CD4-positive, alpha-beta T cell (primary cell): Measurements from ENCODE around the gene ZC3H14. TPM values are rescaled to one million over a fixed set of nuclear protein-coding genes. Genes with fewer than 3 reads are reported as not detected.

Source experiments
- ATAC-seq: fragments of 200-7000 bp; cut with Tn5 transposase; one replicate; pipeline ENCODE4 v1.10.0; 2022; ENCODE audit warnings: mild to moderate bottlenecking; ENCODE audit not compliant: poor library complexity
- CTCF ChIA-PET: fragments of 350-600 bp; sonication (Branson Sonifier 250); formaldehyde crosslinking; loops from one replicate; lab custom pipeline; 2021; ENCODE audit warnings: antibody characterized with exemption, inconsistent platforms; lab: Charles Lee
- POLR2A ChIA-PET: fragments of 350-600 bp; sonication (Branson Sonifier 250); formaldehyde crosslinking; loops from one replicate; lab custom pipeline; 2021; ENCODE audit warnings: antibody characterized with exemption, inconsistent platforms; lab: Charles Lee
- DNase-seq, 14 experiments: peaks; one replicate each; pipeline ENCODE4 v3.0.0-alpha.2; 2013 to 2020; ENCODE audit warnings: mixed read lengths in 2 of 14
- H3K27ac ChIP-seq, 2 donors: one replicate each; pipeline versions ENCODE4 v1.5.1 to v1.7.0; 2013; ENCODE audit warnings: low read length in 2 of 2, low read depth in 1 of 2, mild to moderate bottlenecking in 1 of 2
- H3K27me3 ChIP-seq, 2 experiments: 1 replicate in 1 of 2; 2 replicates in 1 of 2; pipeline versions ENCODE4 v1.6.1 to v1.7.0; 2013; ENCODE audit warnings: low read length in 2 of 2, control low read depth in 1 of 2, mild to moderate bottlenecking in 1 of 2, moderate library complexity in 1 of 2; ENCODE audit not compliant: insufficient read depth in 2 of 2, control insufficient read depth in 1 of 2
- H3K36me3 ChIP-seq: one replicate; pipeline ENCODE4 v1.6.1; 2013; ENCODE audit warnings: low read length, control low read depth; ENCODE audit not compliant: insufficient read depth
- H3K4me1 ChIP-seq: one replicate; pipeline ENCODE4 v1.6.1; 2013; ENCODE audit warnings: low read length, control low read depth; ENCODE audit not compliant: insufficient read depth
- H3K4me3 ChIP-seq: one replicate; pipeline ENCODE4 v1.5.1; 2013; ENCODE audit warnings: mild to moderate bottlenecking, low read length, moderate library complexity
- H3K9me3 ChIP-seq, 2 experiments: 1 replicate in 1 of 2; 2 replicates in 1 of 2; pipeline versions ENCODE4 v1.6.1 to v1.7.0; 2013; ENCODE audit warnings: low read length in 2 of 2, mild to moderate bottlenecking in 2 of 2, control low read depth in 1 of 2, moderate library complexity in 1 of 2; ENCODE audit not compliant: control insufficient read depth in 1 of 2, insufficient read depth in 1 of 2
- H3K27ac Mint-ChIP-seq: one replicate; pipeline ENCODE4 v1.8.0; 2020; ENCODE audit warnings: mixed read lengths
- H3K27me3 Mint-ChIP-seq: one replicate; pipeline ENCODE4 v1.8.0; 2021; ENCODE audit warnings: mixed read lengths
- H3K36me3 Mint-ChIP-seq: one replicate; pipeline ENCODE4 v1.8.0; 2021; ENCODE audit warnings: low read depth, mixed read lengths
- H3K4me1 Mint-ChIP-seq: one replicate; pipeline ENCODE4 v1.8.0; 2021; ENCODE audit warnings: low read depth, mixed read lengths
- H3K4me3 Mint-ChIP-seq: one replicate; pipeline ENCODE4 v1.8.0; 2020; ENCODE audit warnings: mild to moderate bottlenecking, mixed read lengths
- H3K9me3 Mint-ChIP-seq: one replicate; pipeline ENCODE4 v1.8.0; 2020; ENCODE audit warnings: mixed read lengths
- CTCF ChIP-seq: fragments of 200-600 bp; IDR thresholded peaks from one replicate; pipeline ENCODE4 v1.8.0; 2022; ENCODE audit warnings: antibody characterized with exemption, mild to moderate bottlenecking
- intact Hi-C, 2 experiments: fragments of 100-400 bp; cut with DNase I in 1 of 2; cut with micrococcal nuclease in 1 of 2; formaldehyde crosslinking; loops; one replicate each; pipeline versions ENCODE4 v1.15.1 to v1.9.0; 2023 to 2025; cut with DNase I, micrococcal nuclease
- total RNA-seq, 174 experiments: library from RNA in 2 of 174; stranded (reverse) in 2 of 174; gene quantifications; one replicate each; pipeline ENCODE4 v1.2.3 and lab custom pipeline; 2021 to 2026

Gene ZC3H14
- total RNA-seq, 2 experiments from 2014 or later: 36.5 to 40.2 TPM

DNA sequence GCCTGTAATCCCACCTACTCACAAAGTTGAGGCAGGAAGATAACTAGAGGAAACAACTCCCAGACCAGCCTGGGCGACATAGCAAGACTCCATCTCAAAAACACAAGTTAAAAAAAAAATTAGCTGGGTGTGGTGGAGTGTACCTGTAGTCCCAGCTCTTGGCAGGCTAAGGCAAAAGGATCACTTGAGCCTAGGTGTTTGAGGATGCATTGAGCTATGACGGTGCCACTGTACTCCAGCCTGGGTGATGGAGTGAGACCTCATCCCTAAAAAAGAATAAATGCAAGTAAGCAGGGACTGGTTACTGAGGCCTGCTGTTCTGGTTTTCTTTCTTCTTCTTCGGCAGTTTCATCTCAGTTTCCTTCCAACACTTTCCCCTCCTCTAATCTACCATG, 15.5 kb upstream of the ZC3H14 start:
- Mint-ChIP-seq H3K27ac (no peak overlapping the region), H3K9me3 (no peaks in the 10 kb centered on the region), H3K36me3 (no peaks in the 10 kb centered on the region), H3K27me3 (peaks cover 33% of the 10 kb centered on the region), H3K4me1 (peaks cover 11% of the 10 kb centered on the region), H3K4me3 (no peak overlapping the region)
- H3K27me3 ChIP-seq: peaks cover 16 to 17% of the 10 kb centered on the region in 2 experiments
- POLR2A ChIA-PET: no interaction called here
- no peak overlapping the region for H3K4me3 ChIP-seq
- no peak for TF ChIP-seq CTCF
- DNase-seq (no peak), ATAC-seq (no peak)
- CTCF ChIA-PET: no interaction called here
- H3K27ac ChIP-seq: no peak overlapping the region
- intact Hi-C loops: no loop called here
- no peaks in the 10 kb centered on the region for H3K36me3 ChIP-seq
- peaks cover 0 to 12% of the 10 kb centered on the region in 2 experiments for H3K9me3 ChIP-seq
- peaks cover 12% of the 10 kb centered on the region for H3K4me1 ChIP-seq

DNA sequence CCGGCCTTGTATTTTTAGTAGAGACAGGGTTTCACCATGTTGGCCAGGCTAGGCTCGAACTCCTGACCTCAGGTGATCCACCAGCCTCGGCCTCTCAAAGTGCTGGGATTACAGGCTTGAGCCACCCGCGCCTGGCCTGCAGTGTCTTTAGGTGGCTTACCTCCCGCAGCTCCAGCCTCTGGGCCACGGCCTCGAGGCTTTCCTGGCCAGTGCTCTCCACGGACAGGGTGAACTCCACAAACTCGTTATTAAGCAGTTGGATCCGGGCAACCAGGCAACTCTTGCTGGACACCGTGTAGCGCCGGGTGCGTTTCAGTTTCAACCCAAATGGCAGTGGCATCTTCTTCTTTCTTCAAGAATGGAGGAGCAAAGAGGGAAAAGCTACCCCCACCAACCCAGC, 12.8 kb upstream of the ZC3H14 start:
- POLR2A ChIA-PET: no interaction called here
- Histone ChIP-seq H3K4me1 (peaks cover 21% of the 10 kb centered on the region), H3K4me3 (no peak overlapping the region), H3K27ac (no peak overlapping the region), H3K27me3 (peaks cover 25 to 38% of the 10 kb centered on the region in 2 experiments), H3K36me3 (no peaks in the 10 kb centered on the region), H3K9me3 (peaks cover 0 to 12% of the 10 kb centered on the region in 2 experiments)
- intact Hi-C loops: loop anchor here in 1 of 2 experiments (10.0 kb wide), 2 partner anchors 275 to 605 kb away; partner anchors contain the start of gene TTC8
- no peak overlapping the region for H3K4me3 Mint-ChIP-seq
- peaks cover 22% of the 10 kb centered on the region for H3K4me1 Mint-ChIP-seq
- DNase-seq (no peak), ATAC-seq (no peak)
- H3K27ac Mint-ChIP-seq: no peak overlapping the region
- CTCF ChIA-PET: no interaction called here
- H3K36me3 Mint-ChIP-seq: no peaks in the 10 kb centered on the region
- H3K27me3 Mint-ChIP-seq: peaks cover 57% of the 10 kb centered on the region
- no peak for TF ChIP-seq CTCF
- H3K9me3 Mint-ChIP-seq: no peaks in the 10 kb centered on the region

DNA sequence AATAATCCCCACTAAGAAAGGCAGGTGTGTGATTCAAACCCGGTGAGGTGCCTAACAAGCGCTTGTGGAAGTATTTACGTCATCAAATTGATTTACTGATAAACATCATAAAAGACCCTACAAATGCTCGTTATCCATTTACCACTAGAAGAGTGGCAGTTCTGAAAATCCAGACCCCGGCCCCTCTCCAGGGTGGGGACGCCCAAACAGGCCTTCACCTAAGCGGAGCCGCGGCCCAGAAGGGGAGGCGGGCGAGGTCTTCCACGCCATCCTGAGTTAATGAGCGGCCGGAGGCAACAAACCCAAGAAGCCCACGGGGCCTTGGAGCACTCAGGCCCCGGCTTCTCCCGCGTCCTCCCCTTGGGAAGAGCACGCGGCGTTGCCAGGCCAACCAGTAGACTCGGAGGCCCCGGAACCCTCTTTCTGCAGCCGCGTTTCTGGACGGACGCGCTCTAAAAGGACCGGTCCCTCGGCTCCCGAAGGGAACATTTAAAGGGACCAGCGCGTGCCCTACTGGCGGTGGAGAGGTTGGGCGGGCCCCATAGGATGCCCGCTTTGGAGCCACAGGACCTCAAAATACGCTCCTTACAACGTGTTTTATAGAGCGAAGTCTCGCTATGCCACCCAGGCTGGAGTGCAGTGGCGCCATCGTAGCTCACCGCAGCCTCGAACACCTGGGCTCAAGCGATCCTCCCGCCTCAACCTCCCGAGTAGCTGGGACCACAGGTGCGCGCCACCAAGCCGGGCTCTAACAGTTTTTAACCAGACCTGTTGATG, 11.6 kb upstream of the ZC3H14 start:
- H3K27me3 Mint-ChIP-seq: peaks cover 69% of the 10 kb centered on the region
- H3K4me1 ChIP-seq: peaks cover 21% of the 10 kb centered on the region
- peaks cover 0 to 12% of the 10 kb centered on the region in 2 experiments for H3K9me3 ChIP-seq
- ATAC-seq: peak; percentile 26
- intact Hi-C loops: loop anchor here in 1 of 2 experiments (10.0 kb wide), 2 partner anchors 274 to 606 kb away; partner anchors contain the start of gene TTC8
- no peak overlapping the region for H3K27ac Mint-ChIP-seq
- H3K9me3 Mint-ChIP-seq: no peaks in the 10 kb centered on the region
- peak in 12 of 14 experiments; percentile 7 to 60 (median 34) for DNase-seq
- no peak for TF ChIP-seq CTCF
- H3K4me1 Mint-ChIP-seq: peaks cover 31% of the 10 kb centered on the region
- no peak overlapping the region for H3K27ac ChIP-seq
- CTCF ChIA-PET: no interaction called here
- H3K4me3 Mint-ChIP-seq: peak overlapping the region; percentile 71
- H3K36me3 ChIP-seq: no peaks in the 10 kb centered on the region
- peak overlapping the region; percentile 57 for H3K4me3 ChIP-seq
- H3K27me3 ChIP-seq: peaks cover 29 to 50% of the 10 kb centered on the region in 2 experiments
- POLR2A ChIA-PET: no interaction called here
- no peaks in the 10 kb centered on the region for H3K36me3 Mint-ChIP-seq
